ENCODE data around the gene NKIRAS1.
"Not testable (repeated sequence)": the region's sequence is repeated elsewhere in the genome, so short reads cannot be mapped to it uniquely, and the experiment has no call there.

NKIRAS1 gene

GRCh38 chr3:23938688-23939087, 21.9 kb upstream of the NKIRAS1 start:
- DNase-seq: no peak

- no peak for DNase-seq
These were observed 20.5 kb upstream of the NKIRAS1 start for GRCh38 chr3:23937296-23937695.

DNA sequence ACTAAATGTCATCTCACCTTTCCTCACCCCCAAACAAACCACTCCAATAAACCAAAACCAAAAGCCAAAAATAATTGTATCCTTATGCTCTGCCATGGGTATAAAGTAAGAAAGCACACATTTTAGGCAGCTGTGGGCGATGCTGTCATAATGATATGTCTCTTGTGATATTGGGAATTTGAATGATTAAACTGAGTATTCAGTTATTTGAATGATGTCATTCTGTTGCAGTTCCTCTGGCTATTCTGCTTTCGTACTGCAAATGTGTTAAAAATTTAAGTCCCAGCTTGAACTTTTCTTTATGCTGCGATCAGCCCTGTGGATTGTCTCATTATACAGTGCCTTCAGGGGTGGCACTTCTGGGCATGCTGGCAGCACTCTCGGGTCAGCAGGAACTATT, 17.5 kb upstream of the NKIRAS1 start:
- DNase-seq: no peak

GRCh38 chr3:23932571-23932970, 15.8 kb upstream of the NKIRAS1 start:
- DNase-seq: no peak

DNA sequence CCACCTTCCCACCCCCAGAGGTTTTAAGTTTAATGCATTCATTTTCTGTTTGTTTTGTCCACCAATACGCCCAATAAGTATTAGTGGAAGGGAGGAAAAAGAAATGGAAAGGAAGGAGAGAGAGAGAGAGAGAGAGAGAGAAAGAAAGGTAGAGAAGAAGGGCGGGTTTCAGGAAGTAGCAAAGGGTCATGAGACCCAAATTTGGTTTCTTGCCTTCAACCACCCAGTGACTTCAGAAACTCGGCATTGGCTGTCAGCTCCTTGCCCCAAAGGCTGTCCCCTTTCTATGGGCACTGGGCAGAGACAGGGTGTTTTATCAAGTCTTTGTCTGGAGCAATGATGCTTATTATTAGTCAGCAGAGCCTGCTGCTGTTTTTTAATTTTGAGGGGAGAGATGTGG, 14.8 kb upstream of the NKIRAS1 start:
- no peak for DNase-seq

DNA sequence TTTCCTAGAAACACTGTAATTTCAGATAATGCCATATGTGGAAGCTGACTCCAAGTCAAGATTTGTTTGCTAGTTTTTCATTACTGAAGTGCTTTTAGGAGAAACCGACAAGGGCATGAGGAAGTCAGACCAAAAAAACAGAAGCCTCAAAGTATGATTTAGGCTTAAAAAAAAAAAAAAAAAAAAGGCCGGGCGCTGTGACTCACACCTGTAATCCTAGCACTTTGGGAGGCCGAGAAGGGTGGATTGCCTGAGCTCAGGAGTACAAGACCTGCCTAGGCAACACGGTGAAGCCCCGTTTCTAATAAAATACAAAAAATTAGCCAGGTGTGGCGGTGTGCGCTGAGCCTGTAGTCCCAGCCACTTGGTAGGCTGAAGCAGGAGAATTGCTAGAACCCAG, 11.7 kb upstream of the NKIRAS1 start:
- no peak for DNase-seq

DNA sequence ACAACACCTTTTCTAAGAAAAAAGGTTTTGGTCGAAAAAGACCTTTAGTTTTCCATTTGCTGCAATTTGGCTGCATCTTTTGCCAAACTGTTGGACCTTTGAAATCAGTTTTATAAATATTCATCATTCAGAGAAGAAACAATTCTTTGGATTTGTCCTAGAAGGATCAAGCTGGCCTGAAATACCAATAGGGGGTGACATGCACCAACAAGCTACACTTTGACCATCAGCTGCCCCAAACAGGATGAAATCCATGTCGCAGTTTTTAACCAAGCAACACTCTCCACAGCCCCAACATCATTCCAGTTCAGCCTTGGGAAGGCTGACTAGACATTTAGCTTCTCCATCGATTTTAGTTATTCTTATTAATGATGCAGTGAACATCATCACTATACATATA, 9.9 kb upstream of the NKIRAS1 start:
- no peak for DNase-seq

- DNase-seq: no peak
These were observed 9.5 kb upstream of the NKIRAS1 start for GRCh38 chr3:23926246-23926645.

- DNase-seq: no peak
These were observed 7.0 kb upstream of the NKIRAS1 start for GRCh38 chr3:23923786-23924185.

DNA sequence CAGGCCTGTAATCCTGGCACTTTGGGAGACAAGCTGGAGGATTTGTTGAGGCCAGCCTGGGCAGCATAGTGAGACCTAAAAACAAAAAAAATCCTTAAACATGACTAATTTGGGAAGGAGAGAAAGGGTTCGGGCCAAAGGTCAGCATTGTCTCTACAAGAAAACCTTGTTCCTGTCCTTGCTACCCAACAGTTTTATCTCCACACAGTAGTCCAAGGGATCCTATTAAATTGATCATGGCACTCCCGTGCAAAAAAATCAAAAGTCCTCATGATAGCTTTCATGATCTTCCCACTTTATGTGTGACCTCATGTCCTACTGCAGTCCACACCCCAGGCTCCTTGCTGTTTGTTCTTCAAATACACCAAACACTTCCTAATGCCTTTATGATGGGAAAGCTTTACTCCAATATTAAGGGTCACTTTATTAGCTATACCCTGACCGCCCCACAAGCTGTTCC, 4.3 kb upstream of the NKIRAS1 start:
- DNase-seq: no peak

GRCh38 chr3:23920151-23920655, 3.4 kb upstream of the NKIRAS1 start:
- no peak for DNase-seq

DNA sequence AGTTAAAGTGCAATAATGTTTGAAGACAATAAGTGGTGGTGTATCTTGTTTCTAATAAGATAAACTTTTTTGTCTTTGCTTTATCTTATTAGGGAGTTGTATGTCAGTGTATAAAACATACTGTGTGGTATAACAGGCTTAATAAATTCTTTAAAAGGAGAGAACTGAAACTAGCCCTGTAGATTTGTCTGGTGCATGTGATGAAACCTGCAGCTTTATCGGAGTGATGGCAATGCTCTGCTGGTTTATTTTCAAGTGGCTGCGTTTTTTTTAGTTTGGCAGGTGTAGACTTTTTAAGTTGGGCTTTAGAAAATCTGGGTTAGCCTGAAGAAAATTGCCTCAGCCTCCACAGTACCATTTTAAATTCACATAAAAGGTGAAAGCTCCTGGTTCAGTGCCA, 2.8 kb upstream of the NKIRAS1 start:
- no peak for DNase-seq

DNA sequence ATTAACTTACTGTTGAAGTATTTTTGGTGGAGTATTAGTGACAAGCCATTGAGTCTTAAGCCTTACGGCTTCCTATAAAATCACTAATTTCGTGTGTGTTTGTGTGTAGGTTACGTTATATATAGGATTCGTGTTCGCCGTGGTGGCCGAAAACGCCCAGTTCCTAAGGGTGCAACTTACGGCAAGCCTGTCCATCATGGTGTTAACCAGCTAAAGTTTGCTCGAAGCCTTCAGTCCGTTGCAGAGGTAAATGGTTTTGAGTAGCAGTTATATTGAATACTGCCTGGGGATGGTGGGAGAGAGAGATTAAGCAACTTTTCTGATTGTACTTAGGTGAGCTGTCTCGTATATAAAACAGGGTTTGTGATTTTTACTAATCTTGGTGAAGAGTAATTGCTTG, 1.5 kb upstream of the NKIRAS1 start:
- not testable (repeated sequence) for DNase-seq

GRCh38 chr3:23917679-23918303, 1.0 kb upstream of the NKIRAS1 start:
- not testable (repeated sequence) for DNase-seq

DNA sequence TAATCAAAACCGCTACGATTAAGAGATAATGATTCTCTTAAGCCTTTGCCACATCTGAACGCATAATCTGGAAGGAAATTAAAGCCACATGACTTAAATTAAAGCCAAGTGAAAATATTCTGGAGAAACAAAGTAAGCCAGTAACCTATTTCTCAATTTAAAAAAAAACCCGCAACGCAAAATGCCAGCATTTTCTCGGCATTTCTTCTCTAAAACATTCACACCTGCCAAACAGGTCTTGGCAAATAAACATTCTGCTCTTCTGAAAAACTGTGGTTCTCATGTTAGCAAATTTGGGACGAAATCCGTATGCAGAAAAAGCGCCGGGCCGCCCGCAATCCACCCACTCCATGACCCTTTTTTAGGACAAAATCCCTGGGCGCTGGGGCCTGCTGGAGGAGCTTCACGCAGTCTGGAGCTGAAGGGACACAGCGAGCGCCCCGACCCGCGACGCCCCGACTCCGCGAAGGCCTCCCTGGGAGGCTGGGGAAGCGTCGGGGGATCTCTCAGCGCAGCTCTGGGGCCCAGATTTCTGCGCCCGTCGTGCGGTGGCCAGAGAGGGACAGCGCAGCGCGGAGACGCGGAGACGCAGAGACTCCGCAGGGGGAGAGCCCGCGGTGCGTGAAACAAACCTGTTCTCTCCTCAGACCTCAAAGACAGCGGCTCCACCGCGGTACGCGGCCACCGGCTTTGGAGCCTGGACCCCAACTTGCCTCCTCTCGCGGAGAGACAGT, 471 bp downstream of the NKIRAS1 start:
- DNase-seq: peak in 1 of 4 experiments; percentile 63

DNA sequence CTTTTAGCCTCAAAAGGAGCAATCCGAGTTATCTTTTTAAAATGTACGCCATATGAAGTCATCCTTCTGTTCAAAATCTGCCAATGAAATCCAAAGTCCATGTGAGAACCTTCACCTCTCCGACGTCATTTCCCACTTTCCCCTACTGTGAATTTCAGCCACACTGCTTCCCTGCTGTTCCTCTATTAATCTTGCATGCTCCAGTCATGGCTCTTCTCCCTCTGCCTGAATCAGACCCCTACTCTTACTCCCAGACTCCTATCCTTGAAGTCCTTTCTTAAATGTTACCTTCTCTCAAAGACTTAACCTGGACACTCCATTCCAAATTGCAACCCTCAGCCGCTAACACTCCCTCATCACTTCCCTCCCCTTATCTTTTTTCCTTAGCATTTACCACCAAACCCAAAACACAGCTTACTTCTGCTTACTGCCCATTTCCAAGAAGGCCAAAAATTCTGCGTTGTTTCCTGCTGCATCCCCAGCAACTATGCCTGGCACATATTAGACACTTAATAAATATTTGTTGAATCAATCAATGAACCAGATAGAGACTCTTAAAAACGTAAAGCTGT, 1.2 kb downstream of the NKIRAS1 start:
- DNase-seq: no peak

DNA sequence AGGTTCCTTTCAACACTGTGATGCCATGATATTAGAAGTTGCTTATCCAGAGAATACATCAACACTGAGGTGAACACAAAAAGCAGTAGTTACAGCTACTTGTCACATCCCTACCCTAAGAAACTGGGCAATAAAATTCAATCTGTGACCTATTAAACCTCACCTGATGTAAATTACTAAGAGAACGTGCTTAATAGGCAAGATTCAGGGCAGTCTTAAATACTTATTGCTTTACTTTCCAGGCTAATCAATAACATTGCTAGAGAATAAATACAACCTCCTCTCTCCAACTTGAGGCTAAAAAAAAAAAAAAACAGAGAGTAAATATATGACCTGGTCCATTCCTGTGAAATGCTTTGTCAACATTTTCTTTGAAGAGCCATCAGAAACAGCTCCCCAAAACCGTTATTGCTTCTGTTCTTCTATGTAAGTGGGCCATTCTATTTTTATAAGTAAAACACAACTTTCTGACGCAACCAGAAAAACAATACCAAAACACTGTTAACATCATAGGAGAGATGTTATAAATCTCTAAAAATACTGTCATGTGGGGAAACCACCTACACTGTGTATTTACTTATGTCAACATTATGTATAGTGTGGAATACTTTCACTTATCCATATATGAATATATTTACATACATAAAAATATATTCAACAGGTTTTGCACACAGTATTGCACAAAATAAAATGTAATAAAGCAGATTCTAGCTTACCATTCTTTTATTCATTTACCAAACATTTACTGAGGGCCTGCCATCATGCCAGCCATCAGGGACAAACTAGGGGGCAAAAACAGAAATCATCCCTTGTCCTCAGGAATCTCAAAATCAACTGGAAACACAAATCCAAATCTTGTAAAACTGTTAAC, 2.7 kb downstream of the NKIRAS1 start:
- DNase-seq: no peak

DNA sequence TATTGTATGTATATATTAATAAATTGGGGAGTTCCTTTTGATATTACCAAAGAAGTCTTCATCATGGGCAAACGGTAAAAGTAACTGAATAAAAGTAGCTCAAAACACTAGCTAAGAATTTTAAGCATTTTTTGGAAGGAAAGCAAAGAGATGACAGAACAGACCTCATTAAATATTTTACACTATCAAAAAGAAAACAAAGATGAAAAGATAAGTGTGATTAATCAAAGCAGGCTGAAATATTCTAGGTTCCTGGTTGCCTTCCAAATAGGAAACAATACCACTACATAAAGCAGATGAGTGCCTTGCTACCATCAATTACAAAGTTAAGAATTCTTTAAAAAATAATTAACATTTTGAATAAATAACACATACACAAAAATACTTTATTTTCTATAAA, 3.6 kb downstream of the NKIRAS1 start:
- no peak for DNase-seq

- DNase-seq: not testable (repeated sequence)
These were observed 4.5 kb downstream of the NKIRAS1 start for GRCh38 chr3:23912335-23912734.

DNA sequence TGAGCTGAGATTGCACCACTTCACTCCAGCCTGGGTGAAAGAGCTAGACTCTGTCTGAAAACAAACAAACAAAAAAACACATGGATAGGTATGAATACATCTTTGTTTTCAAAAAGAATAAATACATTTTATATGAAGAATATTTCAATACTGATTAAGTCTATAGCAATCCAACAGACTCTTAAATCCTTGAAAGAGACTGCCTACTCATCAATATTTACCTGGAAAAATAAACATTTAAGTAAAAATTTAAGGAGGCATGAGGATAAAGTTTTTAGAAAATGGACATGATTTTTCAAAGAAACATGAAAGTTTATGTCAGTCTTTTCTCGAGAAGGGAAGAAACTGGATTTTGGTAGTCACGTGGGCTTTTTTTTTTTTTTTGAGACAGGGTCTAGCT, 5.4 kb downstream of the NKIRAS1 start:
- DNase-seq: no peak

GRCh38 chr3:23909341-23909740, 7.4 kb downstream of the NKIRAS1 start:
- DNase-seq: no peak

DNA sequence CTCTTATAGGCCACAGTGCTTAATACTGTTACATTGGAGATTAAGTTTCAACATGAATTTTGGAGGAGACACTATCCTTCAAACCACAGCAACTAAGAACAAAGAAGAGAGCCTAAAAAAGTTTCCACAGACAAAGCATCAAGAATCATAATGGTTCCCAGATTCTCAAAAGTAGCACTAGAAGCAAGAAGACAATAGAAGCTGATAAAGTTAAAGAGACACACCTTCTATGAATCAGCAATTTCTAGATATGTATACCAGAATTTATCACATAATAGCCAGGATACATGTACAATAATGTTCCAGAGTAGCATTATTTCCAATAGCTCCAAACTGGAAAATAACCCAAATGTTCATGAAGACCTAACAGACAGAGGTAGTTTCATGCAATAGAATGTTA, 12.2 kb downstream of the NKIRAS1 start:
- no peak for DNase-seq

DNA sequence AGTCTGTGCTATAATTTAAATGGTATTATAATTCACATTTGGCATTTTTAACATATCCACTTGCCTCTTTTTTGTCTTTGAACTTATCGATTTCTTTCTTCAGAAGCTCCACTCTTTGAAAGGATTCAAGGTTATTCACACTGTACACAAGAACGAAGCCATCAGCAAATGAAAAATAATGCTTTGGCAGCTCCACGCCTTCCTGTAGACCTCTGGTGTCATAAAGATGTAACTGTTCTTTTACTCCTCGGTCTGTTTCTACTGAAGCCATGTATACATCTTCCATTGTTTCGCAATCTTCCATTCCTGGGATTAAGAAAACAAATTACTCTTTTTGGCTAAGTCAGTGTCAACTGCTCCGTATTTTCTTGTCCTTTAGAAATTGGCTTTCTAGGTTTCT, 16.0 kb downstream of the NKIRAS1 start:
- no peak for DNase-seq
